Measurements from ENCODE around the gene STMND1.

The STMND1 gene

DNA sequence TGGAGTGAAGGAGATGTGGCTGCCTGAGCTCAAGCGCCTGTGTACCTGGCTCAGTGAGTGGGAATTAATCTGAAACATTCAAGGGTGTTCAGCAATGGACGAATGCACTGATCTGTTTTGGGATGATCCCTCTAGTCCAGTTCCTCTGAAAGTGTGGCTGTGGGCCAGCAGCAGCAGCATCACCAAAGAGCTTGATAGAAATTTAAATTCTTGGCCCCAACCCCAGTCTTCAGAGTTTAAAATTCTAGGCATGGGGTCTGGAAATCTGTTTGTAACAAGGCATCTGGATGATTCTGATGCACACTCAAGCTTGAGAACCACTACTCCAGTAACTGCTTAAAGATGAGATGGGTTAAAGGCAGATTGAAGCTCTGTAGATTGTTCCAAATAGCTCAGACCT is 59.2 kb downstream of the STMND1 start:
- no peak for DNase-seq (ENCODE audit: low read depth, low spot score)

DNA sequence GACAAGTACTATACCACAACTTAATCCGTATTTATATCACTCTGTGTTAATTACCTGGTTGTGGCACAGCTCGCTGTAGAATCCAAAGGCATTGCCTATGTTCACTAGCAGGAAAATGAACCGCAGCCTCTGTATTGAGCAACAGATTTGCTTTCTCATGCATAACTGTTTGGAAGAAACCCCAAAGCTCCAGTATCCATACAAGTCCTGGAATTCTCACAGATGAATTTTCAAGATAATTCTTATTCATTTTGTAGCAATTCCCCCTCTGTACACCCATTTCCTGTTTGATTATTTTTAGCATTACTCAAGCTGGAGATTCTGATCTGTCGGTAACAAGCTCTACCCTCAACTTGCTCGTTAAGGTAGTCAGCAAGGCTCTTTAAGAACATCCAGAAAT is 63.5 kb downstream of the STMND1 start:
- no peak for DNase-seq (ENCODE audit: low read depth, low spot score)

DNA sequence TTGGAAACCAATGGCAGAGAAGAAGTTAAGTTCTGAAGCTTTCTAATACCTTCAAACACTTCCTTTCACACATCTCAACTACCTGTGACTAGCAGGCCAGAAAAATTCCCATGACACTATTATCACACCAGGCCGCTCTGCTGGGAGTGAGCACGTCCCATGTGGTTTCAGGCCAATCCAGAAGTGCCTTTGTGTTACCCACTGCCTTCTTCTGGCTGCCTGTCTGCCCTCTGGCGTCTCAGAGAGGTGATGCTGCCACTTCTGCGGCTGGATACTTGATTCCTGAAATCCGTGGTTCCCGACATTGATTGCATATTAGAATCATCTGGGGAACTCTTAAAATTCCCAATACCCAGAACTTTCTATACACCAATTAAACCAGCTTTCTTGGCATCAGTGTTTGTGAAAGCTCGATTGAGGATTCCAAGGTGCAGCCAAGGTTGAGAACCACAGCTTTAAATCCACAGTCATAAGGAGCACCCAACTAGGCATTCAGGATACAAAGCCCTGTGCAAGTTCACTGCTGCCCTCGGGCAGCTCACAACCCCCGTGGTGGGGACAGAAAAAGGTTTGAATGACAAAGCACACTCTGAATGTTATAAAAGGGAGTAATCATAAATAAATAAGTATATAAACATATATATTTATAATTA is 65.6 kb downstream of the STMND1 start:
- no peak for DNase-seq (ENCODE audit: low read depth, low spot score)

DNA sequence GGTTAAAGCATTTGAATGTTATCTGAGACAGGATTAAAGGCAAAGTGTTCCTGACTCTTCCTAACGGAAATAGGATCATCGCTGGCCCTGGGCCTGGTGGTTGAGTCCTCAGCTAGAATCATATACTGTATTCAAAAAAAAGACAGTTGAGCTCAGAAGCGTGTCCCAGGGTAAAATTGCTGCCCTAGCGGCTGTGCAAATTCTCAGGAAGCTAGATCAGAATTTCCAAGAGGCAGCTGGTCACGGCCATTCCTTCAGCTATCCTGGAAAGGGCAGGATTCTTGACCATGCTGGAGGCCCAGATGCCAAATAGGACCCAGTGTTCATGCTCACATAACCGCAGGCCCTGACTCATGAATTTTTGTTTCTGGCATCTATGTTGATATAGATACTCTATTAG is 67.4 kb downstream of the STMND1 start:
- no peak for DNase-seq (ENCODE audit: low read depth, low spot score)

DNA sequence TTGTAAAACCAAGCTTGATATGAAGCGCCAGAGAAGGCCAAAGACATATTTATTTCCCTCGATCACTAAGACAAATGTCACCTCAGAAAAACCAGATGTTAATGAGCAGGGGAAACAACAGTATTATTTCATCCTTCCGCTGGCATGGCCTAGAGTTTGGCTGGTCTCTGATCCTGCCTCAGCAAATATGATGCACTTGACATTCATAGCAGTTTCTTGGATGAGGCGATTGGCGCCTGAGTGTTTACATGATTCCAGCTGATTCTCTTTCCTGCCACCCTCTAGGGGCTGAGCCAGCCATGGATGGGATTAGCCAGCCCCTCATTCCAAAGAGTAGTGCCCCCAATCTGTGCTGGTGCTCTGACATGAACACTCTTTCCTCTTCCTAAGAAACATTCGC is 67.9 kb downstream of the STMND1 start:
- DNase-seq (ENCODE audit: low read depth, low spot score) = no peak

DNA sequence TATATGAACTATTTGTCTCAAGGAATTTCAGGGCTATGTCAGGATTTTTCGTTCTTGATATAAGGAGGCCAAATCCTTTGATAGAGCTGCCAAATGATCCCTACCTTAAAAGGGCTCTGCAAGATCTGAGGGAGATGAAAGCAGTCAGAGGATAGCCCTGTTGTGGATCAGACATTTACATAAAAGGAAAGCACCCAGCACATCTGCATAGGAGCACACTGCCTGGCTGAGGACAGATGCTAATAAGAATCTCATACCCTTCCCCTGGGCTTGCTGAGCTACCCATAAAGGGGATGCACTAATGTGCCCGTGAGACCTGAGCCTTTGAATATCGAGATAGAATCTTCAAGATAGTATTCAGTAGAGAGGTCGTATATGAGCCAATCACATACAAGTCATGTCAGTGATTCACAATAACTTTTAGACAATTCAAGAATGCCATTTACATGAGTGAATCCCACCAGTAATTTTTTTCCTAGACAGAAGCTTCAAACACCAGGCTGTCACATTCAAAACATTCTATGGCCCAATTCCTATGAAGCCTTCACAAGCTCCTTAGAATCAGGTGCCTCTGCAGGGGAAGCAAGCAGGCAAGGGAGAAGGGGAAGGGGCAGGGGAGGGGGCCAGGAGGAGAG is 71.1 kb downstream of the STMND1 start:
- DNase-seq (ENCODE audit: low read depth, low spot score) = no peak

DNA sequence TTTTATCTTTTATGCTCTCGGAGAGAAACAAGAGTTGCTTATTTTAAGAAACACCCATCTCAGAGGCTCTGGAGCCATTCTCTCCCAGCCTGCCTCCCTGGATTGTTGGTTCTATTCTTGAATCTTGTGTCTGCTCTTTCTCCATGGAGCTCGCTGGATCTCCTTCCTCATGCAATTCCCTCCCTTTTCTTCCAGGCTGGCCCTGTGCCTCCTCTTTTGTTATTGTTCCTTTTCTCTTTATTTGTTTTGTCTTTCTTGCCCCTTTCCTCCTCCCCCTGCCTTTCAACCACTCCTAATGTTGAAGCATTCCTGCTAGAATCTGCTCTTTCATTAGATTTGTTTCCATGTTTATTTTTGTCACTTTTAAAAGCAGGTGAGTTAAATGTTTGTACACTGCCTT is 76.5 kb downstream of the STMND1 start:
- no peak for DNase-seq (ENCODE audit: low read depth, low spot score)

DNA sequence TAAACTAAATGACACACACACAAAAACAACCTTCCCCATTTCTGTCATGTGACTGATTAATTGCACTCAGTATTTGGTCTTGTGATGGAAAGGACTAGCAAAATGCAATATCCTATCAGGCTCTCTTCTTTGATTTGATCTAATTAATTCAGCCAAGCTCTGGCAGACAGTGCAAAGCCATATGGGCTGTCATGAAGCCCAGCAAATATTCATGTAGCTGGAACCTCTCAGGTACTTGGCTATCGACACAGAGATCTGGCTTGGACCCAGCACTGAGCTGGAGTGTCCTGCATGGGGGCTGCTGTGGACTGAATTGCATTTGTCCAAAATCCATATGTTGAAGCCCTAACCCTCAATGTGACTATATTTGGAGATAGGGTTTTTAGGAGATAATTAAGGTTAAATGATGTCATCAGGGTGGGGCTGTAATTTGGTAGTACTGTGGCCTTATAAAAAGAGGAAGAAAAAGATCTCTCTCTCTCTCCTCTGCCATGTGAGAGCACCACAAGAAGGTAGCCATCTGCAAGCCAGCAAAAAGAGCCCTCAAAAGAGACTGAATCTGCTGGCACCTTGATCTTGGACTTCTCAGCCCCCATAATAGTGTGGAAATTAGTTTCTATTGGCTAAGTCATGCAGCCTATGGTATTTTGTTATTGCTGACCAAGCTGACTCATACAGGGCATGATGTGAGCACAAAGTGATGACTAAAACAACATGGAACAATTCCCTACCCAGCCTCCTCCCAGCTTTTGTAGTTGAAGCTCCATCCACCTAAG is 77.1 kb downstream of the STMND1 start:
- DNase-seq (ENCODE audit: low read depth, low spot score) = no peak

DNA sequence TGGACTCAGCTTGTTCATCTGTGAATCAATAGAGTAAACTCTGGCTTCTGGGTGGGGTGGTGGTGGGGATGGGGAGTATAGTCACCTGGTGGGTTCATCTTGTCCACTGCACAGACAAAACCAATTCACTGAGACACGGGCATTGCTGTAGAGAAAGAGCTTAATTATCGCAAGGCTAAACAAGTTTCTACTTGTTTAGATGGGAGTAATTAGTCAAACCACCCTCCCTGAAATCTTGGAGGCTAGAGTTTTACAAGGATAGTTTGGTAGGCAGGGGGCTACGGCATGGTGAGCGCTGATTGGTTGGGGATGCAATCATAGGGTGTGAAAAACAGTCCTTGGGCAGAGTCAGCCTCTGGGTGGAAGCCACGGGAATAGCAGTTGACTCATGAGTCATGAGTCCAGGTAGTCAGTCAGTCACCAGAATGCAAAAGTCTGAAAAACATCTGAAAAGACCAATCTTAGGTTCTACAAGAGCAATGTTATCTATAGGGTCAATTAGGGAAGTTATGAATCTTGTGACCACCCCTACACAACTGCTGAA is 77.8 kb downstream of the STMND1 start:
- no peak for DNase-seq (ENCODE audit: low read depth, low spot score)
